HEK293T (cell line): Measurements from ENCODE around the gene LSAMP.

ENCODE experiments used
- BHLHE40 ChIP-seq: fragments of 450-650 bp; IDR thresholded peaks from 2 replicates; pipeline ENCODE4 v1.6.1; 2016; ENCODE audit warnings: mild to moderate bottlenecking, moderate library complexity, borderline replicate concordance
- FOXK2 ChIP-seq: fragments of 450-650 bp; IDR thresholded peaks from 2 replicates; pipeline ENCODE4 v1.6.1; 2016; ENCODE audit warnings: mild to moderate bottlenecking
- FOXM1 ChIP-seq: fragments of 450-650 bp; IDR thresholded peaks from 2 replicates; pipeline ENCODE4 v1.6.1; 2017; ENCODE audit warnings: mild to moderate bottlenecking, borderline replicate concordance
- HDGF ChIP-seq: fragments of 450-650 bp; IDR thresholded peaks from 2 replicates; pipeline ENCODE4 v1.6.1; 2017; ENCODE audit warnings: antibody characterized with exemption, borderline replicate concordance
- L3MBTL2 ChIP-seq: fragments of 450-650 bp; conservative IDR thresholded peaks from 2 replicates; pipeline ENCODE4 v1.6.1; 2016; ENCODE audit warnings: mild to moderate bottlenecking
- NFRKB ChIP-seq: fragments of 450-650 bp; IDR thresholded peaks from 2 replicates; pipeline ENCODE4 v1.6.1; 2016; ENCODE audit warnings: mild to moderate bottlenecking, moderate library complexity
- PKNOX1 ChIP-seq: fragments of 450-650 bp; IDR thresholded peaks from 2 replicates; pipeline ENCODE4 v1.6.1; 2016
- SP1 ChIP-seq: fragments of 450-650 bp; IDR thresholded peaks from 2 replicates; pipeline ENCODE4 v1.6.1; 2017
- SUZ12 ChIP-seq: fragments of 450-650 bp; IDR thresholded peaks from 2 replicates; pipeline ENCODE4 v1.6.1; 2016; ENCODE audit warnings: mild to moderate bottlenecking
- TARDBP ChIP-seq: fragments of 450-650 bp; IDR thresholded peaks from 2 replicates; pipeline ENCODE4 v1.6.1; 2016
- ZNF384 ChIP-seq: fragments of 450-650 bp; IDR thresholded peaks from 2 replicates; pipeline ENCODE4 v1.6.1; 2016

GRCh38 chr3:116037954-116038911 is 407.1 kb downstream of the LSAMP start:
- no peak for TF ChIP-seq SP1
- no peak for TF ChIP-seq ZNF384
- TF ChIP-seq PKNOX1, result no peak
- no peak for TF ChIP-seq FOXK2
- TF ChIP-seq FOXM1, result no peak
- no peak for TF ChIP-seq NFRKB
- no peak for TF ChIP-seq BHLHE40
- no peak for TF ChIP-seq HDGF
- TF ChIP-seq SUZ12, result no peak
- no peak for TF ChIP-seq L3MBTL2
- no peak for TF ChIP-seq TARDBP
